Measurements from ENCODE around the gene FBP2. TPM values are rescaled to one million over a fixed set of nuclear protein-coding genes. Genes with fewer than 3 reads are reported as not detected.

FBP2 gene
- total and polyA plus RNA-seq, 2 of the 8 experiments (the other 6 are each of a cell fraction or from before 2014, with no cell fraction given) = not detected

GRCh38 chr9:94639061-94639998 is 45.7 kb upstream of the FBP2 start, which contains the start of gene FBP1:
Gene FBP1, minus strand, starts transcription at chr9:94639518. Its CDS starts 208 bp downstream, at chr9:94639310.
- Histone ChIP-seq H3K56ac (replicated peaks; ENCODE audit: insufficient read length, low read depth, low read length) (no peak within 1 kb of the TSS), H3K18ac (ENCODE audit: extremely low read depth, low read length) (peak within 1 kb of the TSS; percentile 48), H4K20me1 (replicated peaks in 1 of 2; ENCODE audit: control insufficient read depth in 1 of 2, insufficient read depth in 2 of 2, low read length in 2 of 2) (no peaks in the 10 kb centered on the region), H2BK20ac (ENCODE audit: low read length) (no peak within 1 kb of the TSS; the same call in 1 of the 2 replicates), H3K4me3 (ENCODE audit: extremely low read depth in 1 of 4, insufficient read depth in 2 of 4, low read depth in 3 of 4, low read length in 4 of 4) (peak within 1 kb of the TSS; percentile 39 to 63 (median 54)), H3K14ac (ENCODE audit: insufficient read length) (no peak within 1 kb of the TSS), H2BK12ac (ENCODE audit: low read depth, low read length) (peak within 1 kb of the TSS; percentile 90; the same call in 1 of the 2 replicates), H3K9me3 (ENCODE audit: insufficient read depth in 2 of 2, low read depth in 1 of 2, low read length in 1 of 2) (no peaks in the 10 kb centered on the region), H2BK5ac (ENCODE audit: low read depth, low read length) (peak within 1 kb of the TSS; percentile 10; the same call in 1 of the 2 replicates), H3K79me2 (ENCODE audit: control insufficient read depth in 1 of 2, insufficient read depth in 2 of 2, low read length in 2 of 2) (no peaks in the 10 kb centered on the region), H3K79me1 (ENCODE audit: low read depth, low read length) (no peaks in the 10 kb centered on the region), H3K27ac (ENCODE audit: low read depth, low read length) (no peak within 1 kb of the TSS), H3K27me3 (replicated peaks in 1 of 4; ENCODE audit: control insufficient read depth in 3 of 4, extremely low read depth in 1 of 4, insufficient read depth in 3 of 4, low read length in 3 of 4) (peaks cover 27 to 55% (median 50%) of the 10 kb centered on the region in 4 experiments), H2BK120ac (replicated peaks; ENCODE audit: low read depth, low read length) (no peak within 1 kb of the TSS), H4K5ac (ENCODE audit: insufficient read length, low read depth, low read length) (no peak within 1 kb of the TSS), H4K8ac (ENCODE audit: extremely low read depth, insufficient read depth, low read length) (peak within 1 kb of the TSS; percentile 63; the same call in 1 of the 2 replicates), H3K4me2 (ENCODE audit: insufficient read depth in 1 of 2, low read depth in 2 of 2, low read length in 2 of 2) (peak within 1 kb of the TSS; percentile 85 to 89), H3K23me2 (ENCODE audit: low read depth, low read length) (peaks cover 16% of the 10 kb centered on the region; the same call in 1 of the 2 replicates), H3K4me1 (replicated peaks in 1 of 4; ENCODE audit: control insufficient read depth in 3 of 4, insufficient read depth in 4 of 4, low read length in 3 of 4) (peaks cover 3 to 16% (median 8%) of the 10 kb centered on the region in 4 experiments), H2BK15ac (ENCODE audit: low read length) (0 out of 2 replicates have a peak within 1 kb of the TSS, but pooled peaks have one; percentile 53), H3K9ac (replicated peaks in 1 of 4; ENCODE audit: extremely low read depth in 1 of 4, low read depth in 3 of 4, low read length in 3 of 4) (no peak within 1 kb of the TSS; a peak in 1 of 7 replicates), H3K36me3 (ENCODE audit: control insufficient read depth in 2 of 4, insufficient read depth in 4 of 4, low read length in 3 of 4) (no peaks in the 10 kb centered on the region), H4K91ac (replicated peaks; ENCODE audit: insufficient read length, low read length) (no peak within 1 kb of the TSS), H3K4ac (replicated peaks; ENCODE audit: insufficient read length, low read depth, low read length) (no peak within 1 kb of the TSS), H2AK5ac (ENCODE audit: low read depth, low read length) (0 out of 2 replicates have a peak within 1 kb of the TSS, but pooled peaks have one; percentile 40), H3K23ac (ENCODE audit: insufficient read length) (no peak within 1 kb of the TSS), H2AFZ (ENCODE audit: low read length) (peak within 1 kb of the TSS; percentile 3; the same call in 1 of the 2 replicates)
- DNase-seq (ENCODE audit: low read depth in 1 of 2, low spot score in 2 of 2) = peak in 1 of 2 experiments; percentile 74
- CTCF ChIA-PET (ENCODE audit: partially characterized antibody) = interaction anchor here (0.8 to 1.6 kb wide), 9 partner anchors 9 to 85 kb away, joined by 3 to 7 read pairs (median 5); no protein-coding TSS in a partner anchor
- WGBS, 2 experiments (ENCODE audit: extremely low coverage in 1 of 2, insufficient coverage in 1 of 2, insufficient read length in 1 of 2, insufficient replicate concordance in 2 of 2, low coverage in 1 of 2, low lambda C conversion rate in 2 of 2, missing lambda C conversion rate in 1 of 2) = 4% methylated on average over 50 of the region's 79 CpGs; no CpG with 5 or more reads in 1 of the 2 experiments
- POLR2A ChIA-PET (ENCODE audit: partially characterized antibody) = interaction anchor here (1.0 to 2.0 kb wide), 6 partner anchors 8 to 85 kb away, joined by 3 to 9 read pairs (median 4); partner anchors contain the start of gene PCAT7
- FAIRE-seq = no peak
- peak; percentile 60 for TF ChIP-seq E2F6 (IDR thresholded peaks at IDR 0.05)
- TF ChIP-seq SIN3A (conservative IDR thresholded peaks at IDR 0.05 in 1 of 2, IDR thresholded peaks at IDR 0.05 in 1 of 2; ENCODE audit: low read depth in 1 of 2, low read length in 2 of 2) = no peak
- no peak for TF ChIP-seq EP300 (IDR thresholded peaks at IDR 0.05; ENCODE audit: borderline replicate concordance in 1 of 2, low read depth in 2 of 2, low read length in 2 of 2)
- TF ChIP-seq SRF (IDR thresholded peaks at IDR 0.05; ENCODE audit: low read depth, low read length) = no peak
- TF ChIP-seq CREB1 (IDR thresholded peaks at IDR 0.05) = peak; percentile 39; the same call in 1 of the 2 replicates
- TF ChIP-seq YY1 (IDR thresholded peaks at IDR 0.05; ENCODE audit: low read depth, low read length) = no peak; the same call in 1 of the 2 replicates

Data from H1 (cell line).